ENCODE data around the gene TNRC18.
"Not testable (repeated sequence)": the region's sequence is repeated elsewhere in the genome, so short reads cannot be mapped to it uniquely, and the experiment has no call there.

TNRC18 gene

GRCh38 chr7:5278766-5279165 lies 144.9 kb downstream of the TNRC18 start:
- TF ChIP-seq, protein P1, sequence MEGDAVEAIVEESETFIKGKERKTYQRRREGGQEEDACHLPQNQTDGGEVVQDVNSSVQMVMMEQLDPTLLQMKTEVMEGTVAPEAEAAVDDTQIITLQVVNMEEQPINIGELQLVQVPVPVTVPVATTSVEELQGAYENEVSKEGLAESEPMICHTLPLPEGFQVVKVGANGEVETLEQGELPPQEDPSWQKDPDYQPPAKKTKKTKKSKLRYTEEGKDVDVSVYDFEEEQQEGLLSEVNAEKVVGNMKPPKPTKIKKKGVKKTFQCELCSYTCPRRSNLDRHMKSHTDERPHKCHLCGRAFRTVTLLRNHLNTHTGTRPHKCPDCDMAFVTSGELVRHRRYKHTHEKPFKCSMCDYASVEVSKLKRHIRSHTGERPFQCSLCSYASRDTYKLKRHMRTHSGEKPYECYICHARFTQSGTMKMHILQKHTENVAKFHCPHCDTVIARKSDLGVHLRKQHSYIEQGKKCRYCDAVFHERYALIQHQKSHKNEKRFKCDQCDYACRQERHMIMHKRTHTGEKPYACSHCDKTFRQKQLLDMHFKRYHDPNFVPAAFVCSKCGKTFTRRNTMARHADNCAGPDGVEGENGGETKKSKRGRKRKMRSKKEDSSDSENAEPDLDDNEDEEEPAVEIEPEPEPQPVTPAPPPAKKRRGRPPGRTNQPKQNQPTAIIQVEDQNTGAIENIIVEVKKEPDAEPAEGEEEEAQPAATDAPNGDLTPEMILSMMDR (IDR thresholded peaks at IDR 0.05; ENCODE audit: low read depth, low read length, missing control alignments), result no peak
- DNase-seq (ENCODE audit: low read depth), result no peak
- H3K4me3 ChIP-seq (ENCODE audit: low read depth, low read length), result no peak overlapping the region

DNA sequence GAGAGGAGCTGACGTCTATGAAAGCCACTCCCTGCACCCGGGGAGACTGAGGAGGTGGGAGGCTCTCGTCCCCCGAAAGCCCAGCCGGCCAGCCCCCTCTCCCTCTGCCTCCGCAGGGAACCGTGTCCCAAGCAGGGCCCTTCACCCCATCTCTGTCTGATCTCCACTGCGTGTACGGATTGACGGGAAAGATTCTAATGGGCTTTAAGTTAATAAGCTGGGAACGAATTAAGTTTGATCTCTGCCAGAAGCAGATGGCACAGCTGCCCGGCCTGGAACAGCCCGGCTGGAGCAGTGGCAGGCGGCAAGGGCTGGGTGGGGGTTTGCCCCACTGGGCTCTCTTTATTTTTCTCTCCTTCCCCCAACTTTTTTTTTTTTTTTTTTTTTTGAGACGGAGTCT lies 147.0 kb downstream of the TNRC18 start:
- H3K4me3 ChIP-seq (ENCODE audit: low read depth, low read length), result no peak overlapping the region
- TF ChIP-seq, protein P1 (IDR thresholded peaks at IDR 0.05; ENCODE audit: low read depth, low read length, missing control alignments), result no peak
- no peak for DNase-seq (ENCODE audit: low read depth)

- H3K4me3 ChIP-seq (ENCODE audit: low read depth, low read length); DNase-seq (ENCODE audit: low read depth): not testable (repeated sequence)
Observed at GRCh38 chr7:5276123-5276522, 147.5 kb downstream of the TNRC18 start.

- DNase-seq (ENCODE audit: low read depth); H3K4me3 ChIP-seq (ENCODE audit: low read depth, low read length): not testable (repeated sequence)
Observed at GRCh38 chr7:5275510-5275909, 148.1 kb downstream of the TNRC18 start.

DNA sequence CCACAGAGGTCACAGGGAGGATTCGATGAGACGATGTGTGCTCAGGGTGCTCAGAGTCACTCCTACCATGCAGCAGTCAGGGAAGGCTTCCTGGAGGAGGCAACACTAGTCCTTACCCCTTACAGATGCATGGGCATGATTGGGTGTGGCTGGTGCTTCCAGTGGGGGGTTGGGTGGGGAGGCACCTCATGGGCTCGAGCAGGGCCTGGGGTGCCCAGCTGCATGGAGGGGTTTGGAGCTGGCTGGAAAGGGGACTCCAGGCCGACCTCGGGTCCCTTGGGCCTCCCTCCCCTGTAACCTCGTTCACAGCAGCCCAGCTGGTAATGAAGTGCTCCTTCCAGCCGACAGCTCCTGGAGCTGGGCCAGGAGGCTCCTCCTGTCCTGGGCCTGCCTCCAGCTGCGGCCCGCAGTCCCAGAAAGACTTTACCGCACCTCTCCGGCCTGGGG lies 148.6 kb downstream of the TNRC18 start:
- not testable (repeated sequence) for DNase-seq (ENCODE audit: low read depth)

GRCh38 chr7:5274441-5274840 lies 149.2 kb downstream of the TNRC18 start:
- no peak overlapping the region for H3K4me3 ChIP-seq (ENCODE audit: low read depth, low read length)
- TF ChIP-seq, protein P1 (IDR thresholded peaks at IDR 0.05; ENCODE audit: low read depth, low read length, missing control alignments), result no peak
- no peak for DNase-seq (ENCODE audit: low read depth)

More for the DNA sequence above, 148.6 kb downstream of the TNRC18 start:
- not testable (repeated sequence) for H3K4me3 ChIP-seq (ENCODE audit: low read depth, low read length)

DNA sequence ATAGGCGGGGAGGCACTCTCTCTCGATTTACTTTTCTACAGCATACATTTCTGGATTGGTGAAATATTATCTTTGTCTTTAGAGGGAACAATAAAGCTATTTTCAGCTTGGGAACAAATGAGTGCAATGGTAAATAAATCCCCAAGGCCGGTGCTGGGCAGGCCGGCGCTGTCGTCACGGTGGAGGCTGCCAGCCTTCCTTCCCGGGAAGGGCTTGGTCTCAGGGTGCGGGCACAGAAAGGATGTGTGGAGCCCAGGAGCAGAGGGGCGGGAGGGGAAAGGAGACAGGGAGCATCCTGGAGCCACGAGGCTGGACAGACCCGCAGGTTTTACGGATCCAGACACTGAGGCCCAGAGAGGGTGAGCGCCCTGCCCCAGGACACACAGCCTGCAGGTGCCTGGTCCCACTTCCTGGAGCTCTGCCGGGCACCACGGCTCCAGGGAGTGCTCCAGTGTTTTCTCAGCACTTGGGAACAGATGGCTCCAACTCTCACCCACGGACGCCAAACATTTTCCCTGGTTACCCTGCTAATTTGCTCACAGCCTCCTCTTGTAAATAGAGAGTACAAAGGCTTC lies 149.7 kb downstream of the TNRC18 start:
- not testable (repeated sequence) for H3K4me3 ChIP-seq (ENCODE audit: low read depth, low read length); DNase-seq (ENCODE audit: low read depth)

- no peak overlapping the region for H3K4me3 ChIP-seq (ENCODE audit: low read depth, low read length)
- TF ChIP-seq, protein P1 (IDR thresholded peaks at IDR 0.05; ENCODE audit: low read depth, low read length, missing control alignments), result no peak
- DNase-seq (ENCODE audit: low read depth), result no peak
Observed at GRCh38 chr7:5270788-5271187, 152.8 kb downstream of the TNRC18 start.

DNA sequence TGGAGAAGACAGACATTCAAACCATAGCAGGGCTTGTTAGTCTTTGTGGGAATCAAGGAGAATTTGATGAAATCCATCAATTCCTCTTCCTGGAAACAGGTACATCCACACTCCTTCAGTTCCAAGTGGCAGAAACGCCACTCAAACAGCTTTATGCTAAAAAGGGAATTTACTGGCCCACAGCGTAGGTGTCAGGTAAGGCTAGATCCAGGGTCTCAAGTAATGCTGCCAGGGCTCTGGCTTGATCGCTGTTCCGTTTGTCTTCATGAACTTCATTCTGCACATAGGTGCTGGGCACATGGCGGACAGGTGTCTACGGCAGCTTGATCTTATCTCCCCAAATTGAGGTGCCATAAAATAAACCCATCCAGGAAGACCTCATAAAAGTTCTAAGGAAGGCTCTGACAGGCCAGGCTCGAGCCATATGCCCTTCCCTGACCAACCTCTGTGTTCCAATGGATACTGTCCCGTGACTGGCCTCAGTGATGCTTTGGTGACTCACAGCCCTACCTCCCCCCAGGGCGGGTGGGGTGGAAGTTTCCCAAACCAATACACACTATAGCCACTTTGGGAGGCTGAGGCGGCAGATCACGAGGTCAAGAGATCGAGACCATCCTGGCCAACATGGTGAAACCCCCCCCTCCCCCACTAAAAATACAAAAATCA lies 153.5 kb downstream of the TNRC18 start:
- DNase-seq (ENCODE audit: low read depth); H3K4me3 ChIP-seq (ENCODE audit: low read depth, low read length): not testable (repeated sequence)

DNA sequence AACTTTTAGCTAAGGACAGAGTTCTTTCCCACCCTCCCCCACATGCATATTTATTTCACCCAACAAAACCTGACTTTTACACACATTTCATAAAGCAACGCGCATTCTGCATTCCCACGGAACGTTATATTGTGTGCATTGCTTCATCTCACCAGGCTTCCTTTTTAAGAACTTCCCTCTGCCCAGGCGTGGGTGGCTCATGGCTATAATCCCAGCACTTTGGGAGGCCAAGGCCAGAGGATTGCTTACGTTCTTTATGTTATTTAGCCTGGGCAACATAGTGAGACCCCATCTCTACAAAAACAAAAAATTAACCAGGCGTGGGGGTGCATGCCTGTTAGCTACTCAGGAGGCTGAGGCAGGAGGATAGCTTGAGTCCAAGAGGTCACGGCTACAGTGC lies 155.8 kb downstream of the TNRC18 start:
- H3K4me3 ChIP-seq (ENCODE audit: low read depth, low read length); DNase-seq (ENCODE audit: low read depth): not testable (repeated sequence)
